Right cardiac atrium (tissue), 5 donors: ENCODE results near the gene TMEM233. TPM values are rescaled to one million over a fixed set of nuclear protein-coding genes. Genes with fewer than 3 reads are reported as not detected.

Experiments used
- ATAC-seq, 2 donors: fragments of 200-7000 bp; cut with Tn5 transposase; one replicate each; pipeline versions ENCODE4 v1.8.0 to v1.9.1; 2020; ENCODE audit warnings: moderate library complexity in 2 of 2, mild to moderate bottlenecking in 1 of 2
- DNase-seq, 3 donors: peaks; one replicate each; pipeline ENCODE4 v3.0.0-alpha.2; 2020
- H3K27ac ChIP-seq: one replicate; pipeline ENCODE4 v1.5.1; 2013; ENCODE audit warnings: mild to moderate bottlenecking, low read length, control low read depth, moderate library complexity
- H3K27me3 ChIP-seq: one replicate; pipeline ENCODE4 v1.6.1; 2013; ENCODE audit not compliant: control insufficient read depth, insufficient read depth
- H3K4me1 ChIP-seq: one replicate; pipeline ENCODE4 v1.6.1; 2013; ENCODE audit warnings: low read length; ENCODE audit not compliant: control insufficient read depth, insufficient read depth
- H3K4me3 ChIP-seq: one replicate; pipeline ENCODE4 v1.5.1; 2013; ENCODE audit warnings: low read length, control low read depth
- H3K9me3 ChIP-seq: one replicate; pipeline ENCODE4 v1.6.1; 2013; ENCODE audit warnings: low read length; ENCODE audit not compliant: control insufficient read depth
- WGBS: extraction: QIAGEN DNeasy Blood & Tissue Kit; methylation state at CpG from one replicate; pipeline ENCODE4 v1.1.7; 2013; 5-methylcytosine and 5-hydroxymethylcytosine counted together
- intact Hi-C, 4 donors: fragments of 100-400 bp; cut with DNase I; formaldehyde crosslinking; loops; one replicate each; pipeline versions ENCODE4 v1.11.0 to v1.14.0; 2022 to 2023
- polyA plus RNA-seq: library from polyadenylated mRNA; stranded (reverse); fragments of 200-250 nt; gene quantifications from one replicate; pipeline ENCODE4 v1.2.3, GENCODE V29; 2013
- total RNA-seq, 4 donors: library from RNA; stranded (reverse); fragmentation: NEBNext Ultra II Directional; extraction: Animal tissue kit (Norgen Biotek cat#: 25700); gene quantifications; one replicate each; pipeline ENCODE4 v1.2.1, GENCODE V29; 2021
- donor health status: healthy with polysubstance abuse.
- donor health status: DM: no; HTN: yes; CAD: no.
- donor health status: DM: no; HTN: no; CAD: no.
- donor health status: DM: no; HTN: yes; CAD: no; lungs with severe emphysema.
- donor health status: DM: yes; HTN: yes; CAD: no.

The TMEM233 gene
- total and polyA plus RNA-seq, 5 donors: 0.31 to 0.97 (median 0.52) TPM

GRCh38 chr12:119660076-119660475 is 66.5 kb downstream of the TMEM233 start:
- no peak overlapping the region for H3K27ac ChIP-seq
- no peaks in the 10 kb centered on the region for H3K27me3 ChIP-seq
- ATAC-seq (no peak), DNase-seq (no peak)
- intact Hi-C loops: no loop called here
- no peak overlapping the region for H3K4me3 ChIP-seq
- H3K9me3 ChIP-seq: no peaks in the 10 kb centered on the region
- no peaks in the 10 kb centered on the region for H3K4me1 ChIP-seq
- 68% methylated on average over 5 of the region's 5 CpGs for WGBS

DNA sequence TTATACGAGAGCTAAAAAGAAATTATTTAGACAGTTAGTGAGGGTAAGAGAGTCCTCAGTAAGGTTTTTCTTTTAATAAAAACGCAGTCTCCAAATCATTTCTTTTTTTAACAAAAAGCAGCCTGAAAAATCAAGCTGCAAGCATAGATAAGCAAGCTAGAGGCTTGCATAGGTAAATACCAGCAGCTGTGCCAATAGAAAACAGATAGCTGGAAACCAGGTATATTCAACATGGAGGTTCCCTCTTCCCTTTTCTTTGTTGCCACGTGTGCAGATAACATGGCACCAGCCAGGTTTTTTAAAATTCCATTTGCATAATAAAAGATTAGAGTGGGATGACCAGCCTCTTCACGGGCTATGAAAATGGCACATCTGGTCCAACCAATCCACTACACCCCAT is 68.3 kb downstream of the TMEM233 start:
- no peaks in the 10 kb centered on the region for H3K4me1 ChIP-seq
- intact Hi-C loops: no loop called here
- no peak overlapping the region for H3K4me3 ChIP-seq
- ATAC-seq: no peak
- H3K27me3 ChIP-seq: no peaks in the 10 kb centered on the region
- no peaks in the 10 kb centered on the region for H3K9me3 ChIP-seq
- no peak overlapping the region for H3K27ac ChIP-seq
- WGBS: 66% methylated on average over 4 of the region's 4 CpGs
- DNase-seq: no peak

DNA sequence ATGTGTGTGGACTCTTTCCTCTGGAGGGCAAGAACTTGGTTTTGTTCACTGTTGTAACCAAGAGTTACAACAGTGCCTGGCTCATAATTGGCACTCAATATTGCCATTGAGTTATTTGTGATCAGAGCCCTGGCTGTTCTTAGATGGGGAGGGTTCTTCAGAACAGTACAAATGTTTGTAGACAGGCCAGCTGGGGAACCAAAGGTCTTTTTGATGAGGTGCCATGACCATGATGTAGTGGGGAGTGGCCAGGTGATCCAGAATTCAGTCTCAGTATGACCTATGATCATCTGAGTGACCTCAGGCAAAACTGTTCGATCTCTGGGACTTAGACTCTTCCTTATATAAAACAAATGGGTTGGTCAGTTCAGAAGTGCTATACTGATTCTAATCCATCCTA is 71.1 kb downstream of the TMEM233 start:
- Histone ChIP-seq H3K27me3 (no peaks in the 10 kb centered on the region), H3K27ac (no peak overlapping the region), H3K4me1 (no peaks in the 10 kb centered on the region), H3K4me3 (no peak overlapping the region), H3K9me3 (no peaks in the 10 kb centered on the region)
- WGBS: 94% methylated on average over 1 of the region's 1 CpG
- intact Hi-C loops: loop anchor here in 1 of 4 donors (5.0 kb wide), 1 partner anchor 118 kb away; no protein-coding TSS in a partner anchor
- no peak for ATAC-seq
- DNase-seq: no peak

DNA sequence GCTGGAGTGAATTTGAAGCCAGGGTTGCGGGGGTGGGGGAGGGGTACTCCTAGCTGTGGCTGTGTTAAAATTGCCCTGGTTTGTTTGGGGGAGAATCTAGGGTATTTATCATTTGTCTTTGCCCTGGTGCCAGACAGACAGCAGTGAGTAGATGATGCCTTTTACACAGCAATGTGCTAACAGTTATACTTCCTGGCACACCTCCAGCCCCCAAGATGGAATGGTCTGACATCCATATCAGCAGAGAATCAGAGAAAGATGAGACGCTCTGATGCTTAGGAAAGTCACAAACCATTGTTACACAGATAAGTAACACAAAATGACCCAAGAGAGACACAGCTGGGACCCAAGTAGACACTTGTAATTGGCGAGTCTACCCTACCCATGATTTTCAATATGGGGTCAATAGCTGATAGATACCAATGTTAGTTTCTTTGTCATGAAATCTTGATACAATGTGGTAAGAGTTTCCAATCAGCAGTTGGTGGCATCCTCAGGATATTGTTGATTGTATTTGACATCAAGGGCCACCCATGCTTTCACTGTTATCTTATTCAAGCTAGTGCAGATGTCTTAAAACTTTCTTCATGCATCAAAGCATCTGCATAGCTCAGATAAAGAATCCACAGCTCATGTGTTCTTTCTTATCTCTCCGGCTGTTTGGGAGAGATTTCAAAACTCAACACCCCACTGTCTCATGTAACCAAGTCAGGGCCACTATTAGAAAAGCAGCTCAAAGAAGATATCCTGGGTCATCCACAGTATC is 71.8 kb downstream of the TMEM233 start:
- H3K4me1 ChIP-seq: peaks cover 2% of the 10 kb centered on the region
- no peaks in the 10 kb centered on the region for H3K9me3 ChIP-seq
- 64% methylated on average over 4 of the region's 4 CpGs for WGBS
- no peak for DNase-seq
- no peak overlapping the region for H3K4me3 ChIP-seq
- no peaks in the 10 kb centered on the region for H3K27me3 ChIP-seq
- H3K27ac ChIP-seq: no peak overlapping the region
- ATAC-seq: no peak
- intact Hi-C loops: loop anchor here in 1 of 4 donors (5.0 kb wide), 1 partner anchor 117 kb away; no protein-coding TSS in a partner anchor

- 60% methylated on average over 2 of the region's 2 CpGs for WGBS
- Histone ChIP-seq H3K9me3 (no peaks in the 10 kb centered on the region), H3K4me1 (peaks cover 2% of the 10 kb centered on the region), H3K27me3 (no peaks in the 10 kb centered on the region), H3K27ac (no peak overlapping the region), H3K4me3 (no peak overlapping the region)
- DNase-seq: no peak
- intact Hi-C loops: loop anchor here in 1 of 4 donors (5.0 kb wide), 1 partner anchor 116 kb away; no protein-coding TSS in a partner anchor
- ATAC-seq: no peak
Observed at GRCh38 chr12:119666226-119666795, 72.7 kb downstream of the TMEM233 start.

DNA sequence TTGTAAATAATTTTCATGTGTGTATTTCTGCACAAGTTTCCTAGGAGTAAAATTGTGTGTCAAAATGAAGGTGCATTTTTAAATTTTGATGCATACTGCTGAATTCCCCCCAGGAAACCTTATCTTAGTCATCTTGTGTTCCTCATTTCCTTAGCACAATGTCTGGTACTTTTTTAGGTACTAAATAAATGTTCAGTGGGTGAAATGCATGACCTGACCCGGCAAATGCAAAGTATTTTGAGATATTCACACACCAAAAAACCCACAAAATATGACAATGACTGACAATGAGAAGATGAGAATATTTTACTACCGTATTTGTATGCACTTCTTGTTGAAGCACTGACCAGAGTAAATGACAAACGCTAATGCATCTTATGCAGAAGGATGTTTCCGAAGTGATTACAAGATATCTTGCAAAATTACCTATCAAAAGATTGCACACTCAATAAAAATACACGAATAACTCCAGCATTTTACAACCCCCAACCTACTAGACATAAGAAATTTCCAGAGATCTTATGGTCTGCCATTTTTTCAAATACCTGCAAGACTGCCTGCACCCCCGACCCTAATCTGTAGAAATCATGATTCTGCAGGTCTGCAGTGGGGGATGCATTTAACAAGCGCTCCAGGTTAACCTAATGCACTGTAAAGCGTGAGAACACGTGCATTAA is 73.5 kb downstream of the TMEM233 start:
- no peak overlapping the region for H3K27ac ChIP-seq
- H3K27me3 ChIP-seq: no peaks in the 10 kb centered on the region
- DNase-seq: no peak
- no peak for ATAC-seq
- H3K4me1 ChIP-seq: peaks cover 3% of the 10 kb centered on the region
- intact Hi-C loops: loop anchor here in 1 of 4 donors (5.0 kb wide), 1 partner anchor 115 kb away; no protein-coding TSS in a partner anchor
- no peaks in the 10 kb centered on the region for H3K9me3 ChIP-seq
- peak overlapping the region; percentile 78 for H3K4me3 ChIP-seq
- WGBS: 15% methylated on average over 9 of the region's 9 CpGs

GRCh38 chr12:119667577-119668323 is 74.2 kb downstream of the TMEM233 start, which contains the start of gene PRKAB1:
Gene PRKAB1, plus strand, starts transcription at chr12:119668133. Its CDS starts 112 bp downstream, at chr12:119668245.
- intact Hi-C loops: loop anchor here in 1 of 4 donors (5.0 kb wide), 1 partner anchor 115 kb away; no protein-coding TSS in a partner anchor
- peak within 1 kb of the TSS; percentile 78 for H3K4me3 ChIP-seq
- ATAC-seq (peak; percentile 99), DNase-seq (peak; percentile 97 to 98 (median 98))
- WGBS: 1% methylated on average over 69 of the region's 69 CpGs
- peaks cover 5% of the 10 kb centered on the region for H3K4me1 ChIP-seq
- H3K27ac ChIP-seq: peak within 1 kb of the TSS; percentile 71
- H3K9me3 ChIP-seq: no peaks in the 10 kb centered on the region
- H3K27me3 ChIP-seq: no peaks in the 10 kb centered on the region

GRCh38 chr12:119668324-119668841 is 74.8 kb downstream of the TMEM233 start:
- WGBS: 8% methylated on average over 14 of the region's 14 CpGs
- H3K4me3 ChIP-seq: peak overlapping the region; percentile 78
- no peaks in the 10 kb centered on the region for H3K27me3 ChIP-seq
- H3K4me1 ChIP-seq: peaks cover 5% of the 10 kb centered on the region
- peak overlapping the region; percentile 71 for H3K27ac ChIP-seq
- DNase-seq (no peak), ATAC-seq (no peak)
- H3K9me3 ChIP-seq: no peaks in the 10 kb centered on the region
- intact Hi-C loops: loop anchor here in 1 of 4 donors (5.0 kb wide), 1 partner anchor 114 kb away; no protein-coding TSS in a partner anchor

DNA sequence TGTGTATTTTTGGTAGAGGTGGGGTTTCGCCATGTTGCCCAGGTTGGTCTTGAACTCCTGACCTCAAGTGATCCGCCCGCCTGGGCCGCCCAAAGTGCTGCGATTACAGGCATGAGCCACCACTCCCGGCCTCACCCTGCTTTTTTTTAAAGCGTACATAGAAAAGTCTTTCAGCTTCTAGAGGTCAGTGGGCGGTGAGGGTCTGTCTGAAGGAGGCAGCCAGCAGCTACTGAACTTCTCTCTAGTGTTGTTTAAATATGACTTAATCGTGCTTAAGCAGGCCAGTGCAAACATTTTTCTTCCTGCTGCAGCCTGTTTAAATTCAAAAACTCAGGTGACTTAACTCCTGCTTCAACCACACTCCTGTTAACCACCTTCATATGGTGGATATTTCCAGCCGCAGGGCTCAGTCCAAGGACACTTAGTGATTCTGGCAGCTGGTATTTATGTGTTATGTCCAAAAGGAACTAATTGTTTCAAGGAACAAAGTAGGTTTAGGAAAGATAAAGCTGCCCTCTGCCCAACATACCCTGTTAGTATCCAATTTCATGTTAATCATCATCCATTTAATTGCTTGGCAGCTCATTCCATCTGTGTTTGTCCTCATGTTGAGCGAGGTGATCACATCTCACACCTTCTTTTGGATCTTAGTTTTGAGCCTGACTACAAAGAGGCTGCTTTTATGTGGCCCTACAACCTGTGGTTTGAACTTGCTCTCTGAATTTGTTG is 76.3 kb downstream of the TMEM233 start:
- no peak for DNase-seq
- ATAC-seq: peak in 1 of 2 donors; percentile 3
- Histone ChIP-seq H3K9me3 (no peaks in the 10 kb centered on the region), H3K27me3 (no peaks in the 10 kb centered on the region), H3K4me1 (peaks cover 7% of the 10 kb centered on the region), H3K27ac (no peak overlapping the region), H3K4me3 (no peak overlapping the region)
- intact Hi-C loops: loop anchor here in 1 of 4 donors (5.0 kb wide), 1 partner anchor 112 kb away; no protein-coding TSS in a partner anchor
- WGBS: 69% methylated on average over 11 of the region's 11 CpGs

- no peaks in the 10 kb centered on the region for H3K27me3 ChIP-seq
- no peak overlapping the region for H3K4me3 ChIP-seq
- 90% methylated on average over 3 of the region's 3 CpGs for WGBS
- H3K27ac ChIP-seq: no peak overlapping the region
- H3K4me1 ChIP-seq: peaks cover 7% of the 10 kb centered on the region
- H3K9me3 ChIP-seq: no peaks in the 10 kb centered on the region
- ATAC-seq (no peak), DNase-seq (no peak)
- intact Hi-C loops: no loop called here
Observed at GRCh38 chr12:119671070-119671469, 77.5 kb downstream of the TMEM233 start.
